ENCODE measurements around the gene CYP4F8.

GRCh38 chr19:15675560-15675959 lies 60.5 kb downstream of the CYP4F8 start:
- TF ChIP-seq CTCF (IDR thresholded peaks at IDR 0.05 in 4 of 5, conservative IDR thresholded peaks at IDR 0.05 in 1 of 5) = no peak
- no peak for TF ChIP-seq POLR2A (IDR thresholded peaks at IDR 0.05)

Data from gastrocnemius medialis (tissue), 4 donors.